HFF-Myc (cell line): Measurements from ENCODE around the gene XRCC1.
"Not testable (repeated sequence)": the region's sequence is repeated elsewhere in the genome, so short reads cannot be mapped to it uniquely, and the experiment has no call there.

ENCODE experiments used
- DNase-seq: peaks from one replicate; pipeline ENCODE4 v3.0.0-alpha.2; 2011; ENCODE audit warnings: low read depth; ENCODE audit errors: extremely low read depth
- H3K4me3 ChIP-seq: replicated peaks from 2 replicates; pipeline ENCODE4 v1.5.1; 2011; ENCODE audit warnings: low read depth, mild to moderate bottlenecking, control low read depth, low read length
- TF ChIP-seq, protein P1 (sequence below): IDR thresholded peaks from 2 replicates; pipeline ENCODE4 v1.5.1; 2012; ENCODE audit warnings: mild to moderate bottlenecking, low read depth, low read length, control low read depth; ENCODE audit errors: missing control alignments

The XRCC1 gene

GRCh38 chr19:43519436-43520088 is 55.8 kb downstream of the XRCC1 start:
- DNase-seq, result peak; percentile 79
- H3K4me3 ChIP-seq, result no peak overlapping the region
- TF ChIP-seq, protein P1, sequence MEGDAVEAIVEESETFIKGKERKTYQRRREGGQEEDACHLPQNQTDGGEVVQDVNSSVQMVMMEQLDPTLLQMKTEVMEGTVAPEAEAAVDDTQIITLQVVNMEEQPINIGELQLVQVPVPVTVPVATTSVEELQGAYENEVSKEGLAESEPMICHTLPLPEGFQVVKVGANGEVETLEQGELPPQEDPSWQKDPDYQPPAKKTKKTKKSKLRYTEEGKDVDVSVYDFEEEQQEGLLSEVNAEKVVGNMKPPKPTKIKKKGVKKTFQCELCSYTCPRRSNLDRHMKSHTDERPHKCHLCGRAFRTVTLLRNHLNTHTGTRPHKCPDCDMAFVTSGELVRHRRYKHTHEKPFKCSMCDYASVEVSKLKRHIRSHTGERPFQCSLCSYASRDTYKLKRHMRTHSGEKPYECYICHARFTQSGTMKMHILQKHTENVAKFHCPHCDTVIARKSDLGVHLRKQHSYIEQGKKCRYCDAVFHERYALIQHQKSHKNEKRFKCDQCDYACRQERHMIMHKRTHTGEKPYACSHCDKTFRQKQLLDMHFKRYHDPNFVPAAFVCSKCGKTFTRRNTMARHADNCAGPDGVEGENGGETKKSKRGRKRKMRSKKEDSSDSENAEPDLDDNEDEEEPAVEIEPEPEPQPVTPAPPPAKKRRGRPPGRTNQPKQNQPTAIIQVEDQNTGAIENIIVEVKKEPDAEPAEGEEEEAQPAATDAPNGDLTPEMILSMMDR, result peak; percentile 94

DNA sequence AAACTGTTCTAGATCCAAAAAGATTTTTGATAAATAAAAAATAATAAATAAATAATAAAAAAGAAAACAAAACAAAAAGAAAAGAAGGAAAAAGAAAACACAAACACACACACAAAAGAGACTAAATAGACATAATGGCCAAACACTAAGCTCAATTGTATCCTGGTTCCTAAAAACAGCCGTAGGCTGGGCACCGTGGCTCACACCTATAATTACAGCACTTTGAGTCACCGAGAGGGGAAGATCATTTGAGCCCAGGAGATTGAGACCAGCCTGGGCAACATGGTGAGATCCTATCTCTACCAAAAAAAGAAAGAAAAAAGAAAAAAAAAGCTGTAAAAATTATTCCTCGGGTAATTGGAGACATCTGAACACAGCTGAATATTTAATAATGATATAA is 57.3 kb downstream of the XRCC1 start:
- TF ChIP-seq, protein P1, result no peak
- no peak for DNase-seq
- H3K4me3 ChIP-seq, result no peak overlapping the region

DNA sequence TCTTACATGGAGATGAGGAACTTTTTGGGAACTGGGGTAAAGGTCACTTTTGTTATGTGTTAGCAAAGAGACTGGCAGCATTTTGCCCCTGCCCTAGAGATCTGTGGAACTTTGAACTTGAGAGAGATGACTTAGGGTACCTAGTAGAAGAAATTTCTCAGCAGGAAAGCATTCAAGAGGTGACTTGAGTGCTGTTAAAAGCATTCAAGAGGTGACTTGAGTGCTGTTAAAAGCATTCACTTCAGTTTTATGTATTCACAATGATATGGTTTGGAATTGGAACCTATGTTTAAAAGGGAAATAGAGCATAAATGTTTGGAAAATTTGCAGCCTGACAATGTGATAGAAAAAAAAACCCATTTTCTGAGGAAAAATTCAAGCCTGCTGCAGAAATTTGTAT is 62.9 kb downstream of the XRCC1 start:
- not testable (repeated sequence) for DNase-seq, H3K4me3 ChIP-seq

DNA sequence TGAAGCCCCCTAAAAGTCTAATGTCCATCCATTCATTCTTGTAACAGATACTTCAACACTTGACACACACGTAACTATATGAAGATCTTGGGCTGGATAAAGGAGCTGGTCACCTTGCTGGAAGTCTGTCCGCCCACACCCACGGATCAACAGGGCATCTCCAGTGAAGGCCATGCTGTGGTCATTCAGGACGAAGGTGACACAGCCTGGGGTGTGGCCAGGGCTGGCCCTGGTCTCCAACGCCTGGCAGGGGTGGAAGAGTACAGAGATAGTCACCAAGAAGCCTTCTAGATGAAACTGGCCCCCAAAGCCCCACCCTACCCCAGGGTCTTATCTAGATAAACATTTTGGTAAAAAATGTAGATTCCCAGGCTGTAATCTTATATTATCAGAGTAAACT is 64.0 kb downstream of the XRCC1 start:
- DNase-seq, result no peak
- no peak overlapping the region for H3K4me3 ChIP-seq
- TF ChIP-seq, protein P1, result no peak

DNA sequence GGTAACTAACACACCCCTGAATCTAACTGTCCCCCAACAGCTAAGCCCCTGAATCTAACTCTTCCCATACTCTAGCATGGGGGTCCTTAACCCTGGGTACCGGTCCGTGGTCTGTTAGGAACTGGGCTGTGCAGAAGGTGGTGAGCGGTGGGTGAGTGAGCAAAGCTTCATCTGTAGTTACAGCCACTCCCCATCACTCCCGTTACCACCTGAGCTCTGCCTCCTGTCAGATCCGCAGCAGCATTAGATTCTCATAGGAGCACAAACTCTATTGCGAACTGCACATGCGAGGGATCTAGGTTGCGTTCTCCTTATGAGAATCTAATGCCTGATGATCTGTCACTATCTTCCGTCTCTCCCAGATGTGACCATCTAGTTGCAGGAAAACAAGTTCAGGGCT is 64.6 kb downstream of the XRCC1 start:
- TF ChIP-seq, protein P1, result no peak
- DNase-seq, result no peak
- no peak overlapping the region for H3K4me3 ChIP-seq

GRCh38 chr19:43507880-43508279 is 67.4 kb downstream of the XRCC1 start:
- no peak for DNase-seq
- TF ChIP-seq, protein P1, result no peak
- H3K4me3 ChIP-seq, result no peak overlapping the region

DNA sequence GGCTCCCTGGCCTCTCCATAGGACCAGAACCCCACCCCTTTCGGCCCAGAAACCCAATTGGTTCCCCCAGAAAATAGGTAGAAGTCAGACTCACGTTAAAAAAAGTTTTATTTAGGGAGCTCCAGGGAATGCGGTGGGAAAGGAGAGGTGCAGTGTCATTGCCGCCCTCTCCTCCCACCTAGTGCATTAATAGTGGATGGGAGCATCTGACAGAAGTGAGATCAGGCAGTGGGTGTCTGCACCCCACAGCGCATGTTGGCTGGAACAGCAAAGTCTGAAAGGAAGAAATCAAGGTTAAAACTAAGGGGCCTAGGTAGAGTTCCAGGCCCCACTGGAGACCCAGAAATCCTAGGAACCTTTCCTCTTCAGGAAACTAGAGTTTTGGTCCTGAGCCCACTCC is 68.7 kb downstream of the XRCC1 start:
- TF ChIP-seq, protein P1, result no peak
- DNase-seq, result no peak
- H3K4me3 ChIP-seq, result no peak overlapping the region
